Gastroesophageal sphincter (tissue), 2 donors: ENCODE data around the gene NGF.
A peak's percentile ranks its signal among the peaks of the same experiment; 100 is the strongest.

Experiments
- EP300 ChIP-seq: sonication (generic); formaldehyde crosslinking; IDR thresholded peaks from one replicate; pipeline ENCODE4 v1.6.1; 2017; ENCODE audit warnings: antibody characterized with exemption, mild to moderate bottlenecking
- POLR2AphosphoS5 ChIP-seq: sonication (generic); formaldehyde crosslinking; IDR thresholded peaks from one replicate; pipeline ENCODE4 v1.6.1; 2017; ENCODE audit warnings: antibody characterized with exemption

DNA sequence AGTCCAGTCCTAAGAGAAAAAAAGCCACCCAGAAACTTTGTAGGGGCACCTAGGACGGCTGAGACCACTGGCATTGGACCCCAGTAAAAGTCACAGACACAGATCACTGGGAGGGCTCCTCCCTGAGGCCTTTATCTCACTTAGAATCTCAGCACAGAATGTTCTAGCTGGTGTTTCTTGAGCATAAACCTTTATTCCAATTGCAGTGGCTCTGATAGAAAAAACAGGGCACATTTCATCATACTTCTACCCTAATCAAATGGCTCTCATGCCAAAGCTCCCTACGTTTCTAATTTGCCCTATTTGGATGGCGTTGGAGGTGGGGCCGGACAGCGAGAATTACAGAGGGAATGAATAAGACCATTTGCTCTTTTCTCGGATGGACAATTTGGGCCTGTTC, 53.8 kb downstream of the NGF start:
- no peak for TF ChIP-seq EP300
- peak; percentile 14 for TF ChIP-seq POLR2AphosphoS5
